WTC11 (cell line): ENCODE measurements around the gene ZFR2. TPM values are rescaled to one million over a fixed set of nuclear protein-coding genes. Genes with fewer than 3 reads are reported as not detected.

Experiments used
- ATAC-seq: fragments of 200-7000 bp; cut with Tn5 transposase; 2 replicates; pipeline ENCODE4 v1.10.0; 2021; ENCODE audit warnings: mild to moderate bottlenecking, moderate library complexity
- CTCF ChIA-PET: fragments of 300-600 bp; sonication (Branson Sonifier 250); formaldehyde crosslinking; loops from one replicate; lab custom pipeline; 2021; ENCODE audit warnings: antibody characterized with exemption; lab: Charles Lee
- POLR2A ChIA-PET: fragments of 350-600 bp; sonication (Branson Sonifier 250); formaldehyde crosslinking; loops from one replicate; lab custom pipeline; 2021; ENCODE audit warnings: antibody characterized with exemption; lab: Charles Lee
- DNase-seq: peaks from one replicate; pipeline ENCODE4 v3.0.0; 2021; ENCODE audit warnings: low spot score
- H3K27ac Mint-ChIP-seq: 2 replicates; pipeline ENCODE4 v1.8.0; 2021; ENCODE audit warnings: mixed read lengths
- H3K27me3 Mint-ChIP-seq: 2 replicates; pipeline ENCODE4 v1.8.0; 2021; ENCODE audit warnings: low read depth, mild to moderate bottlenecking, moderate library complexity, mixed read lengths
- H3K36me3 Mint-ChIP-seq: 2 replicates; pipeline ENCODE4 v1.8.0; 2021; ENCODE audit warnings: mixed read lengths
- H3K4me1 Mint-ChIP-seq: 2 replicates; pipeline ENCODE4 v1.8.0; 2022; ENCODE audit warnings: mixed read lengths
- H3K4me3 Mint-ChIP-seq: 2 replicates; pipeline ENCODE4 v1.8.0; 2021; ENCODE audit warnings: mild to moderate bottlenecking, moderate library complexity, mixed read lengths
- H3K9me3 Mint-ChIP-seq: 2 replicates; pipeline ENCODE4 v1.8.0; 2021; ENCODE audit warnings: mixed read lengths
- ATF1 ChIP-seq: sonication (generic); formaldehyde crosslinking; IDR thresholded peaks from 2 replicates; pipeline ENCODE4 v1.8.1; 2023; ENCODE audit warnings: mild to moderate bottlenecking, moderate library complexity, missing genetic modification reagents
- CBFB ChIP-seq: sonication (generic); formaldehyde crosslinking; IDR thresholded peaks from 2 replicates; pipeline ENCODE4 v1.8.1; 2022; ENCODE audit warnings: mild to moderate bottlenecking, low read depth, missing genetic modification reagents
- E2F1 ChIP-seq: sonication (generic); formaldehyde crosslinking; IDR thresholded peaks from 2 replicates; pipeline ENCODE4 v1.8.0; 2022; ENCODE audit warnings: mild to moderate bottlenecking, missing genetic modification reagents
- E2F5 ChIP-seq: sonication (generic); formaldehyde crosslinking; IDR thresholded peaks from 2 replicates; pipeline ENCODE4 v1.8.1; 2022; ENCODE audit warnings: mild to moderate bottlenecking, moderate library complexity, missing genetic modification reagents
- ELF4 ChIP-seq: sonication (generic); formaldehyde crosslinking; IDR thresholded peaks from 2 replicates; pipeline ENCODE4 v1.8.1; 2022; ENCODE audit warnings: low read depth, mild to moderate bottlenecking, moderate library complexity, missing genetic modification reagents
- ETV6 ChIP-seq: sonication (generic); formaldehyde crosslinking; IDR thresholded peaks from 2 replicates; pipeline ENCODE4 v1.8.1; 2022; ENCODE audit warnings: mild to moderate bottlenecking, missing genetic modification reagents
- FOXK1 ChIP-seq: sonication (generic); formaldehyde crosslinking; IDR thresholded peaks from 2 replicates; pipeline ENCODE4 v1.8.0; 2022; ENCODE audit warnings: mild to moderate bottlenecking, moderate library complexity, missing genetic modification reagents
- GABPB1 ChIP-seq: sonication (generic); formaldehyde crosslinking; IDR thresholded peaks from 2 replicates; pipeline ENCODE4 v1.8.1; 2023; ENCODE audit warnings: mild to moderate bottlenecking, missing genetic modification reagents
- GRHL2 ChIP-seq: fragments of 250-450 bp; sonication (Bioruptor Pico); IDR thresholded peaks from 2 replicates; pipeline ENCODE4 v1.8.0; 2022; ENCODE audit warnings: mild to moderate bottlenecking, moderate library complexity; ENCODE audit not compliant: insufficient replicate concordance, severe bottlenecking
- HMGA2 ChIP-seq: fragments of 250-450 bp; sonication (Bioruptor Pico); IDR thresholded peaks from 2 replicates; pipeline ENCODE4 v1.4.0; 2021; ENCODE audit warnings: mild to moderate bottlenecking, moderate library complexity
- MLX ChIP-seq: sonication (generic); formaldehyde crosslinking; IDR thresholded peaks from 2 replicates; pipeline ENCODE4 v1.8.1; 2023; ENCODE audit warnings: mild to moderate bottlenecking, missing genetic modification reagents, moderate library complexity
- SOX15 ChIP-seq: fragments of 250-450 bp; sonication (Bioruptor Pico); IDR thresholded peaks from 2 replicates; pipeline ENCODE4 v1.9.0; 2021; ENCODE audit warnings: mild to moderate bottlenecking
- SP1 ChIP-seq: sonication (generic); formaldehyde crosslinking; conservative IDR thresholded peaks from 2 replicates; pipeline ENCODE4 v1.8.1; 2022; ENCODE audit warnings: missing genetic modification reagents
- TP53 ChIP-seq: sonication (generic); formaldehyde crosslinking; IDR thresholded peaks from 2 replicates; pipeline ENCODE4 v1.8.1; 2023; ENCODE audit warnings: mild to moderate bottlenecking, missing genetic modification reagents
- USF2 ChIP-seq: sonication (generic); formaldehyde crosslinking; IDR thresholded peaks from 2 replicates; pipeline ENCODE4 v1.8.1; 2023; ENCODE audit warnings: mild to moderate bottlenecking, missing genetic modification reagents, moderate library complexity
- ZNF138 ChIP-seq: sonication (generic); formaldehyde crosslinking; conservative IDR thresholded peaks from 2 replicates; pipeline ENCODE4 v1.8.1; 2022; ENCODE audit warnings: mild to moderate bottlenecking, moderate library complexity, missing genetic modification reagents
- ZNF232 ChIP-seq: sonication (generic); formaldehyde crosslinking; IDR thresholded peaks from 2 replicates; pipeline ENCODE4 v1.8.0; 2022; ENCODE audit warnings: mild to moderate bottlenecking, missing genetic modification reagents
- ZNF416 ChIP-seq: fragments of 250-450 bp; sonication (Bioruptor Pico); IDR thresholded peaks from 2 replicates; pipeline ENCODE4 v1.9.0; 2021; ENCODE audit warnings: mild to moderate bottlenecking, inconsistent platforms
- ZNF671 ChIP-seq: fragments of 250-450 bp; sonication (Bioruptor Pico); IDR thresholded peaks from 2 replicates; pipeline ENCODE4 v1.8.0; 2021; ENCODE audit warnings: mild to moderate bottlenecking
- total RNA-seq: library from RNA; stranded (reverse); gene quantifications from 3 replicates; pipeline ENCODE4 v1.2.3, GENCODE V29; 2021
- TF ChIP-seq, protein P1 (sequence below): sonication (generic); formaldehyde crosslinking; IDR thresholded peaks from 2 replicates; pipeline ENCODE4 v1.8.1; 2023; ENCODE audit warnings: mild to moderate bottlenecking, missing genetic modification reagents, borderline replicate concordance
- TF ChIP-seq, protein P2 (sequence below): sonication (generic); formaldehyde crosslinking; IDR thresholded peaks from 2 replicates; pipeline ENCODE4 v1.8.0; 2023; ENCODE audit warnings: missing genetic modification reagents
- TF ChIP-seq, protein P3 (sequence below): sonication (generic); formaldehyde crosslinking; IDR thresholded peaks from 2 replicates; pipeline ENCODE4 v1.8.1; 2023; ENCODE audit warnings: mild to moderate bottlenecking, moderate library complexity, missing genetic modification reagents

Gene ZFR2
- total RNA-seq, 1 experiment from 2014 or later = 17.5 TPM

DNA sequence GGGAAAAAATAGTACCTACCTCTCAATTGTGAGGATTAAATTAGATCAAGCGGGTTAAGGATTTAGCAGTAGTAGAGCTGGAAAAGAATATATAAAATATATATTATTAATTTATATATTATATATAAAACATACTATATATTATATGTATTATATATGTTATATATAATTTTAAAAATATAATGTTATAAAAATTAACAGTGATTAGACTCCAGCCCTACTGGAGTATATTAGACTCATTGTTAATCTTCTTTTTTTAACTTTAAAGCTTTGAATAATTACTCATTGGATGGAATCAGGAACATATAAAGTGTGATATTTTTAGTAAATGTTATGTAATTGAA is 106.7 kb downstream of the ZFR2 start:
- Mint-ChIP-seq H3K9me3 (no peaks in the 10 kb centered on the region), H3K27me3 (peaks cover 3% of the 10 kb centered on the region; the same call in 1 of the 2 replicates), H3K4me3 (peak overlapping the region; percentile 97), H3K4me1 (peaks cover 8% of the 10 kb centered on the region), H3K27ac (peak overlapping the region; percentile 95), H3K36me3 (peaks cover 5% of the 10 kb centered on the region)
- ChIA-PET POLR2A (interaction anchor here (0.6 to 1.6 kb wide), 9 partner anchors 9 to 223 kb away, joined by 3 to 6 read pairs (median 4); partner anchors contain the start of genes DAPK3 and EEF2), CTCF (interaction anchor here (0.6 to 3.1 kb wide), 23 partner anchors 9 to 1907 kb away, joined by 3 to 24 read pairs (median 5); partner anchors contain the start of genes ATCAY, DAPK3 and NMRK2)
- no peak for ATAC-seq
- DNase-seq = no peak
- TF ChIP-seq SOX15 (CRISPR knock-in tag) (no peak), ZNF138 (no peak), HMGA2 (CRISPR knock-in tag) (peak; percentile 90; the same call in 1 of the 2 replicates), TP53 (CRISPR knock-in tag) (no peak), GRHL2 (no peak), MLX (no peak)
- TF ChIP-seq, protein P1, sequence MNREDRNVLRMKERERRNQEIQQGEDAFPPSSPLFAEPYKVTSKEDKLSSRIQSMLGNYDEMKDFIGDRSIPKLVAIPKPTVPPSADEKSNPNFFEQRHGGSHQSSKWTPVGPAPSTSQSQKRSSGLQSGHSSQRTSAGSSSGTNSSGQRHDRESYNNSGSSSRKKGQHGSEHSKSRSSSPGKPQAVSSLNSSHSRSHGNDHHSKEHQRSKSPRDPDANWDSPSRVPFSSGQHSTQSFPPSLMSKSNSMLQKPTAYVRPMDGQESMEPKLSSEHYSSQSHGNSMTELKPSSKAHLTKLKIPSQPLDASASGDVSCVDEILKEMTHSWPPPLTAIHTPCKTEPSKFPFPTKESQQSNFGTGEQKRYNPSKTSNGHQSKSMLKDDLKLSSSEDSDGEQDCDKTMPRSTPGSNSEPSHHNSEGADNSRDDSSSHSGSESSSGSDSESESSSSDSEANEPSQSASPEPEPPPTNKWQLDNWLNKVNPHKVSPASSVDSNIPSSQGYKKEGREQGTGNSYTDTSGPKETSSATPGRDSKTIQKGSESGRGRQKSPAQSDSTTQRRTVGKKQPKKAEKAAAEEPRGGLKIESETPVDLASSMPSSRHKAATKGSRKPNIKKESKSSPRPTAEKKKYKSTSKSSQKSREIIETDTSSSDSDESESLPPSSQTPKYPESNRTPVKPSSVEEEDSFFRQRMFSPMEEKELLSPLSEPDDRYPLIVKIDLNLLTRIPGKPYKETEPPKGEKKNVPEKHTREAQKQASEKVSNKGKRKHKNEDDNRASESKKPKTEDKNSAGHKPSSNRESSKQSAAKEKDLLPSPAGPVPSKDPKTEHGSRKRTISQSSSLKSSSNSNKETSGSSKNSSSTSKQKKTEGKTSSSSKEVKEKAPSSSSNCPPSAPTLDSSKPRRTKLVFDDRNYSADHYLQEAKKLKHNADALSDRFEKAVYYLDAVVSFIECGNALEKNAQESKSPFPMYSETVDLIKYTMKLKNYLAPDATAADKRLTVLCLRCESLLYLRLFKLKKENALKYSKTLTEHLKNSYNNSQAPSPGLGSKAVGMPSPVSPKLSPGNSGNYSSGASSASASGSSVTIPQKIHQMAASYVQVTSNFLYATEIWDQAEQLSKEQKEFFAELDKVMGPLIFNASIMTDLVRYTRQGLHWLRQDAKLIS (CRISPR knock-in tag) = no peak

DNA sequence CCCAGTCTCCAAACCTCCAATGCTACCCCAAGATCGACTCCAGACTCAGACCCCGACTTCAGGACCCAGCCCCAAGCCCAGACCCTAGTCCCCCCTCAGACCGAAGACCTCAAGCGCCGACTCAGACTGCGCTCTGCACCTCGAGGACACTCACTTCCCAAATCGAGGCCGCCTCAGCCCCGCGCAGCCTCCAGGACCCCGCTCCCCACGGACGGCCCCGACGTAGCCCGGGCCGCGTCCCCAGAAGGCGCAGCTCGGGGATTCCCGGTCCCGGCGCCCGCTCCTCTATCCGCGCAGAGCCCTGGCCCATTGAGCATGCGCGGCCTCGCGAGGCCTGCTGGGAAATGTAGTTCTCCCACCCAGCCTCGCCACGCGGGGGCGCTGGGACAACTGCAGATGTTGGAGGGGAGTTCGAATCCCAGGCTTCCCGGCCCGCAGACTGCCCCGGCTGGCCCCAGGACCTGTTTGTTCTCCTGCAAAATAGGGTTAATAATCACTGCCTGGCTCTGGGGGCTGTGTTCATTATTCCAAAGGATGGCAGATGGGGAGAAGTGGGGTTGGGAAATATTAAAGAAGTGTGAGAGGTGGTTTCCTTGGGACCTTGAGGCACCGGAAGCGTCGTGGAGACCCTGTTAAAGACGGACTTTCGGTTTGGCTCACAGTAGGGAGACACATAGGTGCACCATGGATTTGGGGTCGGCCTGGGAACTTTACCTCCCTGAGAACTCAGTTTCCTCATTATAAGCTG is 107.3 kb downstream of the ZFR2 start, which contains the start of gene APBA3:
Gene APBA3 (minus strand): TSS at position 311 of the 748 bp plus-strand sequence. CDS start 1,428 bp downstream, outside the sequence.
- peaks cover 3% of the 10 kb centered on the region; the same call in 1 of the 2 replicates for H3K27me3 Mint-ChIP-seq
- H3K4me1 Mint-ChIP-seq = peaks cover 8% of the 10 kb centered on the region
- H3K36me3 Mint-ChIP-seq = peaks cover 5% of the 10 kb centered on the region
- POLR2A ChIA-PET = interaction anchor here (0.6 to 1.6 kb wide), 5 partner anchors 14 to 224 kb away, joined by 3 to 6 read pairs (median 5); partner anchors contain the start of gene EEF2
- CTCF ChIA-PET = interaction anchor here (0.6 to 3.1 kb wide), 24 partner anchors 9 to 1906 kb away, joined by 3 to 24 read pairs (median 4); partner anchors contain the start of gene ATCAY
- no peaks in the 10 kb centered on the region for H3K9me3 Mint-ChIP-seq
- peak within 1 kb of the TSS; percentile 95 for H3K27ac Mint-ChIP-seq
- H3K4me3 Mint-ChIP-seq = peak within 1 kb of the TSS; percentile 97
- ATAC-seq = peak; percentile 66
- DNase-seq = peak; percentile 98
- TF ChIP-seq HMGA2 (CRISPR knock-in tag) (no peak), ATF1 (no peak), CBFB (CRISPR knock-in tag) (no peak), SOX15 (CRISPR knock-in tag) (no peak), ZNF671 (CRISPR knock-in tag) (no peak), SP1 (CRISPR knock-in tag) (peak; percentile 65), ETV6 (CRISPR knock-in tag) (peak; percentile 35; the same call in 1 of the 2 replicates), GABPB1 (CRISPR knock-in tag) (peak; percentile 71), ZNF416 (CRISPR knock-in tag) (no peak), USF2 (no peak), E2F5 (CRISPR knock-in tag) (no peak), FOXK1 (CRISPR knock-in tag) (peak; percentile 57; the same call in 1 of the 2 replicates), E2F1 (CRISPR knock-in tag) (no peak), ZNF232 (no peak), ELF4 (no peak)
- TF ChIP-seq, protein P2, sequence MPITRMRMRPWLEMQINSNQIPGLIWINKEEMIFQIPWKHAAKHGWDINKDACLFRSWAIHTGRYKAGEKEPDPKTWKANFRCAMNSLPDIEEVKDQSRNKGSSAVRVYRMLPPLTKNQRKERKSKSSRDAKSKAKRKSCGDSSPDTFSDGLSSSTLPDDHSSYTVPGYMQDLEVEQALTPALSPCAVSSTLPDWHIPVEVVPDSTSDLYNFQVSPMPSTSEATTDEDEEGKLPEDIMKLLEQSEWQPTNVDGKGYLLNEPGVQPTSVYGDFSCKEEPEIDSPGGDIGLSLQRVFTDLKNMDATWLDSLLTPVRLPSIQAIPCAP (CRISPR knock-in tag) = 0 out of 2 replicates have a peak, but pooled peaks have one; percentile 4
- TF ChIP-seq, protein P3, sequence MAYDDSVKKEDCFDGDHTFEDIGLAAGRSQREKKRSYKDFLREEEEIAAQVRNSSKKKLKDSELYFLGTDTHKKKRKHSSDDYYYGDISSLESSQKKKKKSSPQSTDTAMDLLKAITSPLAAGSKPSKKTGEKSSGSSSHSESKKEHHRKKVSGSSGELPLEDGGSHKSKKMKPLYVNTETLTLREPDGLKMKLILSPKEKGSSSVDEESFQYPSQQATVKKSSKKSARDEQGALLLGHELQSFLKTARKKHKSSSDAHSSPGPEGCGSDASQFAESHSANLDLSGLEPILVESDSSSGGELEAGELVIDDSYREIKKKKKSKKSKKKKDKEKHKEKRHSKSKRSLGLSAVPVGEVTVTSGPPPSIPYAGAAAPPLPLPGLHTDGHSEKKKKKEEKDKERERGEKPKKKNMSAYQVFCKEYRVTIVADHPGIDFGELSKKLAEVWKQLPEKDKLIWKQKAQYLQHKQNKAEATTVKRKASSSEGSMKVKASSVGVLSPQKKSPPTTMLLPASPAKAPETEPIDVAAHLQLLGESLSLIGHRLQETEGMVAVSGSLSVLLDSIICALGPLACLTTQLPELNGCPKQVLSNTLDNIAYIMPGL (CRISPR knock-in tag) = peak; percentile 79
